HS-27A (cell line): ENCODE results near the gene NRCAM.

Source experiments
- DNase-seq: peaks from one replicate; pipeline ENCODE4 v3.0.0-alpha.2; 2012; ENCODE audit warnings: low read depth, missing footprints

NRCAM gene

DNA sequence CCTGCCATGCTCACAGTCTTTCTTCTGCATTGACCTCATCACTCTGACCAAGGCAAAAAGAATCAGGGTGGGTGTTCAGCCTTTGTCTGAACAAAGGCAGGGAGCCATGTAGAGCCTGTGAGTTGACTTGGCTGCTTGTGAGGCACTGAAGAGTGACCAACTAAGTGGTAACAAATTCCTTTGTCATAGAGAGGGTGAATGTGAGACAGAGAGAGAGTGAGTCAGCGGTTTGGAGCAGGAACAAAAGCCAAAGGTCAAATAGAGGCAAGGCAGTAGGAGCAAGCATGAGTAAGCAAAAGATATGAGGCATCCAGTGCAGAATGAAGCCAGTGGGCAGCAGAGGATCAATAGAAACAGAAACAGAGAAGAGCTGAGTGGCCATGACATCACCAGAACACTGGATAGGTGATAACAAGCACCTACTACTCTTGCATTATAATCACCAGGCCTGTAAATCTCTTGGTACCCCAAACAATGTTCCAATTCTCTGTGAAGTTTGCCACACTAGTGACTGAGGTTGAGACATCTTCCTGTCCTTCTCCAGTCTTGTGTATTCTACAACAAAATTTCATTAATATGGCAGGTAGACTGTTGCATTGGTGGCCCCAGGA, 209.9 kb downstream of the NRCAM start:
- DNase-seq, result peak; percentile 55

DNA sequence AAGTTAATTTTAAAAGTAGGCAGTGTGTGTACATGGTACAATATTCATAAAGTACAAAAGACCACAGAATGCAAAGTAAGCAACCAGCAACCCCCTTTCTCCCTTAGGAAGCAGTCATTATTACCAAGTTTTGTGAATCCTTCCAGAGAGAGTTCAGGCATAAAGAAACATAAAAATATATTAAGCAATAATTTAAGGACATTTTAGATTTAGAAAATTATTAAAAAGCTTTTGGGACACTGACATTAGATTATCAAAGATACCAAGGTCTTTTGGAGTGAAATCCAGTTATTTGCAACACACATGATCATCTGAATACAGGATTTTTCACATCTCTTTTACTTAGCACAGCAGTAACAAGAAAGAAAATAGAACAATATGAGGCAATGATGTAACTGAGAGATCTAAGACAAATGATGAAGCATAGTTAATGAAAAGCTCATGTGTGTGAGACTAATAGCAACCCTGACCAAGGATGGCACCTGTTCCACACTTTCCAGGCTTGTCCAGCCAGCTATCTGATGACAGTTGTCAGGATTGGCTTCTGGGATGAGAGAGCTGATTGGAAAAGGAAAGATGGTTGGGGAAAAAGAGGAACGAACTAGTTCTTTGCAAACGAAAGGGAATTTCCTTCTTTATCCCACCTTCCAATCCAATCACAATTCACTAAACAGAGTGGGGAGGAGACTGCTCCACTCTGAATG, 210.6 kb downstream of the NRCAM start:
- no peak for DNase-seq

DNA sequence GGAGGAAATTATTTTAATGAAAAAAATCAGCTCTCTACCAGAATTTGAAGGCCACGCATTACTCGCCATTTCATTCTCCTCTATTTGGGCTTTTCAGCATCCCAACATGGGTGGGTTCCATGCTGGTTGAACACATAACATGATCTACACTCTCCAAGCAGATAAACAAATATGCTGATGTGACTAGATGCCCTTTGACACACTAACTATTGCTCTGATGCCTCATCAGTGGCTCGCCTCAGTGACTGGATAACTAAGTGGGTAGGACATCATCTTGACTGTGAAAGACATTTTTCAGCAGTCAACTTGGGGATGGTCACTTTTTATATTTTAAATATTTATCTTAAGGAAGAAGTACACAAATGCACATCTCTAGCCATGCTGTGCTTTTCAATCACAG, 212.1 kb downstream of the NRCAM start:
- no peak for DNase-seq

DNA sequence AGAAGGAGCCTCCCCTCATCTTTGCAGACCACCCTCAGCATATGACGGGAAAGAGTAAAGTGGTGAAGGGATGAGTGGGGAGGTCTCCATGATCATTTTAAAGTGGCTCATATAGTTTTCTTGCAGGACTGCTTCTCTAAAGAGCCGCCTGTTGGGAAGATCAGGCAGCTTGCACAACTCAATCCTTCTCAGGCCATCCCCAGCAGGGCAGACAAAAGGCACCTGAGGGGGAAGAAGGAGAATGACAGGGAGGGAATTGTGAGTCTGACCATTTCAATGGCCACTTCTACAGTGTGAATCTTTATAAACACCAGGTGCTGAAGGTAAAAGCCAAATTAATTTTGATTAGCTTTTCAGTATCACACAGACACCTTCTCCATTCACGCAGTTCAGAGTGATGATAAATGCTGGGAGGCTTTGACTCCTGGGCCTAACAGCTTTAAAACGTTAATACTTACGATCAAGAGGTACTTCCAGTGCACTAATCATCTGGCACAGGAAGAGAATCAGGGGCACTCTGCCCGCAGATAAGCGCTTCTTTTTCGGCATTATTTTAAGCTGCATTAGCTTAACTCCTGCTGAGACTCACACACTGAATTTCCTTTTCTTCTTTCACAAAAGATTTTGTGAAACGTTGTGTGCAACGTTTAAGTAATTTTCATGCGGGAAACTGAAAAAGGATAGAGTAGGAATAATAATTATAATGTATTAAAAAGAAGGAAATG, 216.6 kb downstream of the NRCAM start:
- no peak for DNase-seq

GRCh38 chr7:108236681-108237415, 219.4 kb downstream of the NRCAM start:
- no peak for DNase-seq

DNA sequence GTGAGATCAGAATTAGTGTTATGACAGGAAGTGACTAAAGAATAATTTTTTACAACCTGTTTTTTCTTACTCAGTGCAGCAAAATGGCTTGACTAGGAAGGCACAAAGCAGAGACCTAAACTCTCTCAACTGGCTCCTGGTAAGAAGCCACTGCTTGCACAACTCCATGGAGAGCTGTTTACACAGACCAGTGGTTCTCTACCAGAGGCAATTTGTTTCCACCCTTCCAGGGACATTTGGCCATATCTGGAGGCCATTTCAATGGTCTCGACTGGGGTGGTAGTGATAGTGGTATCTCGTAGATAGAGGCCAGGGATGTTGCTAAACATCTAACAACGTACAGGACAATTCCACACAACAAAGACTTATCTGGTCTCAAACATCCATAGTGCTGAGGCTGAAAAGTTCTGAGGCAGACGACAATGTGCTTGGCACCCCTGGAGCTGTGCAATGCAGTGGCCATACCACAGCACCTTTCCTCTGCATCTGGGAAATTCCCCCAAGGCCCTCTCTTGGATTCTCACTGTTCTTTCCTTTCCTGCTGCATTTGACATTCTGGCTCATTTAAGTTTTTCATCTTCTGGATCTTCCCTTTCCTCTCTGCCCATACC, 220.7 kb downstream of the NRCAM start:
- DNase-seq, result no peak

DNA sequence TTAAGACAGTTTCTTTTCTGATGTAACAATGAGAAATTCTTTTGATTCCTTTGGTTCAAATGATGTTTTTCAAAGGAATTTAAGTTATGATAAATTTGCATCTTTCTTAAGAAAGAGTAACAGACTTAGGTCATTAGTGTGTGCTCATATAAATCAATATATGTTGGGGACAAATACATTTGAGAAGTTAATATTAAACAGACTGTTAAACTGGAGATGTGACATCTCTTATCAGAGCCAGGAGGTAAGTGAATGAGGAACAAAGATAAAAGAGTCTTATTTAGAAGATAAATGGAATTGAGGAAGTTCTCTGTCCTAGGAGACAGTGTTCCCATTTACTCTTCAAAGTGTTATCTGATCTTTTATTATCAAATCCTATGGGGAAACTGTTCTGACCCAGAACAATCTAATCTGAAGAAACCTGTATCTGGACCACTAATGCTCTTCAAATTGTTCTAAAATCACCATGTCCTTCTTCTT, 221.2 kb downstream of the NRCAM start:
- no peak for DNase-seq

- no peak for DNase-seq
These were observed 222.0 kb downstream of the NRCAM start for GRCh38 chr7:108234281-108234680.

DNA sequence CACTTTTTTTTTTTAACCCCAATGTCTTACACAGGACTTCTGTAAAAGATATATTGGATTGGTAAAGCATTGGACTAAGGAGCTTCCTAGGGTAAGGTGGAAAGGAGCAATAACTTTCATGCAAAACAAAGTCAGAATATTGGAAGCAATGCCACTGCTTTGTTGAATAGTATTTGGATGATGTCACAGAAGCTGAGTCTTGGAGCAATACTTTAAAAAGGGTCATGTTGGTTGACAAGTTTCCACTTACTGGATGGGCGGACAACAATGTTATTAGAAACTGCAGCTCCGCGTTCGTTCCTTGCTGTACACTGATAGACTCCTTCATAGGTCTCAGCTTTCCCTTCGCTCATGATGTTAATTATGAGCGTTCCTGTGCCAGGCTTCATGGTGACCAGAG, 224.2 kb downstream of the NRCAM start:
- DNase-seq, result no peak

DNA sequence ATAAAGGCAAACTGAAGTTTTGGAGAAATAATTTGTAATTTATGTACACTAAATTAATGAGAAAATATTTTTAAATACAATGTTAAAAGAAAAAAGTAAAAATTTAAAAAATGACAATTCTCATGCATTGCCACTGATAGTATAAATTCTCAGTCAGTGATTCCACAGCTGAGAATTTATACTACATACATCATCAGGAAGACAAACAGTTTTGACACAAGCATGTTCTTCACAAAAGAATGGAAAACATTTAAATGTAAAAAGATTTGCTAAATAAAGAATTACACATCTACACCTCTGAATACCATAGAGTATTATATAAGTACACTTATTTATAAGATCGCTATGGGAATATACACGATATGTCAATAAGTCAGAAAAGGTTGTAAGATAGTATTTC, 225.0 kb downstream of the NRCAM start:
- DNase-seq, result no peak

DNA sequence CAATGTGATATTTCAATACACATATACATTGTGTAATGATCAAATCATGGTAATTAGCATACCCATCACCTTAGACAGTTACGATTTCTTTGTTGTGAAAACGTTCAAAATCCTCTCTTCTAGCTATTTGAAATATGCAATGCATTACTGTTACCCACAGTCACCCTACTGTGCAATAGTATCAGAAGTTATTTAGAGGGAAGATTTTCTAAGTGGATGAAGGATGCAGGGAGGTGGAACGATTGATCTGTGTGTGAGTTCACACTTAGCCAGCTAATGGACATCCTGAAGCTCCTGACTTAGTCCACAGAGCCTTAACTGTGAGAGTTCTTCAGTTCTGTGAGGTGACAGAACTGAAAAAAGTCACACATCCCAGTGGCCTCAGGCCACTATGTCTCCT, 228.9 kb downstream of the NRCAM start:
- no peak for DNase-seq

- no peak for DNase-seq
These were observed 229.4 kb downstream of the NRCAM start for GRCh38 chr7:108226816-108227299.

DNA sequence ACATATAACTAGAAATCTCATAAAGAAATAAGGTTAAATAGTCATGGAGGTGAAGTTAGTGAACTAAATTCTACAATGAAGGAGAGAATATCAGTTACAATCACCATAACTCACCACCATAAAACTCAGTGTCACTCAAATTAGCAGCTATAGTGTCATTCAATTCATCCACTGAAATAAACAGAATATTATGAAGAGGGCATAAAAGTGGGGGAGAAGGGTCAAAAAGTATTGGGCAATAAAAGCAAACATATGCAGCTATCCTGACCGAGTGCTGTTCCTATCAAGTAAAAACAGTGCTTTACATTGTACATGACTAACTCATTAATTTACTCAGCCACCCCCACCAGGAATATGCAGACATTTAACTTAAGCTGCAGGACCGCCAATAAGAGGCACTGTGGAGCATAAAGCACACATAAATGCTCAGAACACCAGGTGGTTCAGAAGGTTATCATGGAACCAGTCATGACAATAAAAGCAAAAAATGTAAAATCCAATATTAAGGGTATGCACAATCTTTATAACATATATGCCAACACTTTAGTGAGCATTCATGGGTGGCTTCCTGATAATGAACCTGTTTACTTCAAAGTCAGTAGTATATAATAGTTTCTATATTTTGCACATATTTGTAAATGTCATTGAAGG, 230.6 kb downstream of the NRCAM start:
- DNase-seq, result no peak

- no peak for DNase-seq
These were observed 231.8 kb downstream of the NRCAM start for GRCh38 chr7:108224387-108224786.

DNA sequence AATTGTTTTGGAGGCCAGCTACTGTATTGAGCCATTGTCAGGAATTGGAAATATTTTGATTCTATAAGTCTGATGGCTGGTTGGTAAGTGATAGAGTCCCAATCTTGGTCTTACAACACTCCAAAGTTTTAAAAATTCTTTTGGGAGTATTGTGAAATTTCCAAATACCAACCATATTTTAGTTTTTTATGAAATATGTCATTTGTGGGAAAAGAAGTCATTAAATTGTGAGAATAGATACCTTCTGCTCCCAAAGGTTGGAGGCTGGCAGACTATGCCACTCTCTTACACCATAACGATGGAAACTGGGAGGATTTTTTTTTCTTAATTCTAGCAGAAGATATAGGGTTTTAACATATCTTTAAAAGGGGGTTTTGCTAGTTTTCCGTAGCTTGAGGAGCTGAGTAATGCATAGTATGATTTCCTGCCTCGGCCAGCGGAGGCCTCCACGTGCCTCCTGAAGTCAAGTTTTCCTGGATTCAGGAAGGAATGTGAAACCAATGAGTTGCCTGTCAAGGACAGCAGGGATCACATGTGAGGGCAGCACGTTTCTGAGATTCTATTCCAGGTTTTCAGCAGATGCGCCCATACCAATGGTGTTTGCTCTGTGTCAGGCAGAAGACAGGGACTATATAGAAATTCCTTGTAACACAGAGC, 233.9 kb downstream of the NRCAM start:
- DNase-seq, result no peak

DNA sequence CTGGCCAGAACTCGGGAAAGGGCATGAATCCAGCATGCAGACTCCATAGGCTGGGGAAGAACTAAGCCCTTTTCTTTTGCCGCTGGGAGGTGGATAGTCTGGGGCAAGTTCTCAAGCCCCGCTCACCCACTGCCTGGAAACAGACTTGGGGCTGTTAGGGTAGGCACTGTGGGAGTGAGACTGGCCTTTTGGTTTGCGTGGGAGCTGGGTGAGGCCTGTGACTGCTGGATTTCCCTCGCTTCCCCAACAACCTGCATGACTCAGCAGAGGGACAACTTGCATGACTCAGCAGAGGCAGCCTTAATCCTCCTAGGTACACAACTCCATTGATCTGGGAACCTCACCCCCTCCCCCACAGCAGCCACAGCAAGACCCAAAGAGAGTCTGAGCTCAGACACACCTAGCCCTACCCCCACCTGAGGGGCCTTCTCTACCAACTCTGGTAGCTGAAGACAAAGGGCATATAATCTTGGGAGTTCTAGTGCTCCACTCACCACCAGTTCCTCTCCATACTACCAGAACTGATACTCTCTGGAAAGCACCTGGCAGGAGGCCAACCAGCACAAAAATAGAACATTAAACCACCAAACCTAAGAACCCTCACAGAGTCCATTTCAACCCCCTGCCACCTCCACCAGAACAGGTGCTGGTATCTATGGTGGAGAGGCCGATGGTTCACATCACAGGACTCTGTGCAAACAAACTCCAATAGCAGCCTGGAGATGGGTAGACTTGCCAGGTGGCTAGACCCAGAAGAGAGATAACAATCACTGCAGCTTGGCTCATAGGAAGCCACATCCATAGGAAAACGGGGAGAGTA, 244.6 kb downstream of the NRCAM start:
- DNase-seq, result no peak

GRCh38 chr7:108210796-108211195, 245.4 kb downstream of the NRCAM start:
- no peak for DNase-seq

- no peak for DNase-seq
These were observed 250.9 kb downstream of the NRCAM start for GRCh38 chr7:108205311-108205710.

DNA sequence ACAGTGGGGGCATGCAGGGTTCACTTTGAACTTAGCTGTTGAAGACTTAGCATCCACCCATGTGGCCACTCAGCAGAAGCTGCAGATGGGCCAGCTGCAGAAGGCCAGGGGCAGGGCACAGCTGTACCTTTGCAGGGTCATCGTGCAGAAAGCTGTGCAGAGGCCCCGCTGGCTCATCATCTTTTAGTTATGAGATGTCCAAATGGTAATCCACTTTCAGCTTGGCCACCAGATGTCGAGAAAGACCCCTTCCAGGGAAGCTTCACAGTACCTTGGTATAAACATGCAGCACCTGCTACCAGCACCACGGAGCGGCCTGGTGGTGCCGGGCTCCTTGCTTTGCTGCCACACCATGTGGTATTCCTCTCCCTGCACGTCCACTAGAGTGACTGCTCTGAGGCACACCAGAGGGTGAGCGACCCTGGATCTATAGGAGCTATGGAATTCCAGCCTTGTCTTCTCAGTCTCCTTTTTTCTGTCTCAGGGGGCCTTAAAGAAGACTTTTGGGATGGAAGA, 251.9 kb downstream of the NRCAM start:
- no peak for DNase-seq

GRCh38 chr7:108203537-108203936, 252.7 kb downstream of the NRCAM start:
- DNase-seq, result no peak
